Thymus (tissue), 11 donors: ENCODE measurements around the gene GBGT1. TPM values are rescaled to one million over a fixed set of nuclear protein-coding genes. Genes with fewer than 3 reads are reported as not detected.

Experiments used
- DNase-seq, 9 donors: peaks; one replicate each; pipeline ENCODE4 v3.0.0-alpha.2; 2013; ENCODE audit warnings: low spot score in 9 of 9, low read depth in 6 of 9, missing footprints in 1 of 9
- H3K27ac ChIP-seq, 2 donors: one replicate each; pipeline ENCODE4 v1.5.1; 2013; ENCODE audit warnings: control low read depth in 1 of 2, low read depth in 1 of 2, low read length in 1 of 2, mild to moderate bottlenecking in 1 of 2, moderate library complexity in 1 of 2
- H3K27me3 ChIP-seq, 2 donors: one replicate each; pipeline ENCODE4 v1.5.1; 2013; ENCODE audit warnings: low read length in 1 of 2; ENCODE audit not compliant: control insufficient read depth in 2 of 2, insufficient read depth in 1 of 2
- H3K36me3 ChIP-seq, 2 donors: one replicate each; pipeline ENCODE4 v1.5.1; 2013; ENCODE audit warnings: low read length in 1 of 2, mild to moderate bottlenecking in 1 of 2, moderate library complexity in 1 of 2; ENCODE audit not compliant: control insufficient read depth in 2 of 2, insufficient read depth in 2 of 2
- H3K4me1 ChIP-seq, 2 donors: one replicate each; pipeline ENCODE4 v1.5.1; 2013; ENCODE audit warnings: low read length in 2 of 2; ENCODE audit not compliant: control insufficient read depth in 2 of 2, insufficient read depth in 2 of 2
- H3K4me3 ChIP-seq, 2 donors: one replicate each; pipeline ENCODE4 v1.5.1; 2013; ENCODE audit warnings: low read length in 2 of 2, control low read depth in 1 of 2, mild to moderate bottlenecking in 1 of 2
- H3K9me3 ChIP-seq, 2 donors: one replicate each; pipeline ENCODE4 v1.5.1; 2013; ENCODE audit warnings: low read length in 1 of 2, mild to moderate bottlenecking in 1 of 2; ENCODE audit not compliant: control insufficient read depth in 2 of 2, insufficient read depth in 1 of 2
- WGBS: extraction: QIAGEN DNeasy Blood & Tissue Kit; methylation state at CpG from one replicate; pipeline ENCODE4 v1.1.7; 2013; 5-methylcytosine and 5-hydroxymethylcytosine counted together
- polyA plus RNA-seq: library from polyadenylated mRNA; stranded (reverse); fragments of 200-250 nt; gene quantifications from one replicate; pipeline ENCODE4 v1.2.3, GENCODE V29; 2013
- total RNA-seq: library from RNA; stranded (reverse); fragments of 120-200 nt; gene quantifications from one replicate; pipeline ENCODE4 v1.2.4, GENCODE V29; 2013
- donor health status: healthy.

GBGT1 gene
- total and polyA plus RNA-seq, 2 donors: 3.0 to 5.3 TPM

GRCh38 chr9:133149130-133150015 is 14.3 kb downstream of the GBGT1 start:
- peaks cover 0 to 4% of the 10 kb centered on the region in 2 donors for H3K36me3 ChIP-seq
- 3% methylated on average over 95 of the region's 95 CpGs for WGBS
- peaks cover 8 to 31% of the 10 kb centered on the region in 2 donors for H3K4me1 ChIP-seq
- peak overlapping the region; percentile 48 to 85 for H3K4me3 ChIP-seq
- H3K9me3 ChIP-seq: peaks cover 0 to 1% of the 10 kb centered on the region in 2 donors
- no peaks in the 10 kb centered on the region for H3K27me3 ChIP-seq
- DNase-seq: peak in 4 of 9 donors; percentile 51 to 74 (median 67)
- H3K27ac ChIP-seq: peak overlapping the region; percentile 1 to 81

- 2% methylated on average over 65 of the region's 65 CpGs for WGBS
- peak in 3 of 9 donors; percentile 44 to 77 (median 57) for DNase-seq
- H3K36me3 ChIP-seq: peaks cover 0 to 4% of the 10 kb centered on the region in 2 donors
- peaks cover 0 to 1% of the 10 kb centered on the region in 2 donors for H3K9me3 ChIP-seq
- no peaks in the 10 kb centered on the region for H3K27me3 ChIP-seq
- peaks cover 12 to 39% of the 10 kb centered on the region in 2 donors for H3K4me1 ChIP-seq
- peak overlapping the region; percentile 78 to 85 for H3K4me3 ChIP-seq
- peak overlapping the region; percentile 76 to 78 for H3K27ac ChIP-seq
Observed at GRCh38 chr9:133148199-133149129, 15.2 kb downstream of the GBGT1 start.

DNA sequence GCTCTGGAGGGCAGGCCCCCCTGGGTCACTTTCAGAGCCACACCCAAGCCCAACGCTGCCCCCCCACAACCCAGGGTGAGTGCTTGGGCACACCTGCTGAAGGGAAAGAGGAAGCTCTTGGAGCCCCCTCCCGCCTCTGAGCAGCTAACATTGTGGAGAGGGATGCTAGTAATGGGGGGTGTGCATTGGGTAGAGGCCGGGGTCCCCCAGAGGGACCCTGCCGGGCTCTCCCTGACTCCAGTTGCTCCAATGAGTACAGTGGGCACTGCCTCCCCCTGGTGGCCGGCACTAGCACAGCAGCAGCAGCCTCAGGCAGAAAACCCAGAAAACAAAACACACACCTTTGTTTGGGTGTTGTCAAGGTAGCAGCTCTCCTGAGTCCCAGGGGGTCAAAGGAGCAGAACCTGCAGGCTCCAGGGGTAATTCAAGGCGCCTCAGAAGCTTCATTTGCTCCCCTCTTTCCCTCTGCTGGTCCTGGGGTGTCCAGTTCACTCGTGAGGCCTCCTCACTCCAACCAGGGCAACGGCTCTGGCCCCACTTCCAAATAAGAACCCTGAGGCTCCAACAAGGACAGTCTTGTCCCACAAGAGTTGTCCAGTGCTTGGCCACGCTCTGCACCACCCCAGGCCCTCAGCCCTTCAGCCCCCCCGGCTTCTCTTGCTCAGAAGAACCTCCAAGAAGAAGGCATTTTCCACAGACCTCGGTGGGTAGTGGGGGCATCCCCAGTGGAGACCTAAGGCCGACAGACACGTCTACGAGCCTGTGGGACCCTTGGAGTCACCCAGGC is 16.1 kb downstream of the GBGT1 start:
- Histone ChIP-seq H3K27me3 (no peaks in the 10 kb centered on the region), H3K36me3 (peaks cover 0 to 4% of the 10 kb centered on the region in 2 donors), H3K4me3 (peak overlapping the region; percentile 78 to 85), H3K4me1 (peaks cover 15 to 48% of the 10 kb centered on the region in 2 donors), H3K27ac (peak overlapping the region; percentile 76 to 78), H3K9me3 (peaks cover 0 to 1% of the 10 kb centered on the region in 2 donors)
- 35% methylated on average over 14 of the region's 14 CpGs for WGBS
- DNase-seq: peak in 5 of 9 donors; percentile 68 to 84 (median 76)

GRCh38 chr9:133146746-133147411 is 16.8 kb downstream of the GBGT1 start:
- no peak overlapping the region for H3K27ac ChIP-seq
- peaks cover 0 to 4% of the 10 kb centered on the region in 2 donors for H3K36me3 ChIP-seq
- peaks cover 0 to 1% of the 10 kb centered on the region in 2 donors for H3K9me3 ChIP-seq
- no peak overlapping the region for H3K4me3 ChIP-seq
- H3K4me1 ChIP-seq: peaks cover 22 to 55% of the 10 kb centered on the region in 2 donors
- H3K27me3 ChIP-seq: no peaks in the 10 kb centered on the region
- no peak for DNase-seq
- 78% methylated on average over 7 of the region's 7 CpGs for WGBS

GRCh38 chr9:133144904-133145851 is 18.5 kb downstream of the GBGT1 start:
- Histone ChIP-seq H3K4me3 (no peak overlapping the region), H3K36me3 (peaks cover 0 to 4% of the 10 kb centered on the region in 2 donors), H3K27me3 (no peaks in the 10 kb centered on the region), H3K27ac (no peak overlapping the region), H3K4me1 (peaks cover 24 to 66% of the 10 kb centered on the region in 2 donors), H3K9me3 (peaks cover 0 to 1% of the 10 kb centered on the region in 2 donors)
- no peak for DNase-seq
- 89% methylated on average over 19 of the region's 19 CpGs for WGBS

DNA sequence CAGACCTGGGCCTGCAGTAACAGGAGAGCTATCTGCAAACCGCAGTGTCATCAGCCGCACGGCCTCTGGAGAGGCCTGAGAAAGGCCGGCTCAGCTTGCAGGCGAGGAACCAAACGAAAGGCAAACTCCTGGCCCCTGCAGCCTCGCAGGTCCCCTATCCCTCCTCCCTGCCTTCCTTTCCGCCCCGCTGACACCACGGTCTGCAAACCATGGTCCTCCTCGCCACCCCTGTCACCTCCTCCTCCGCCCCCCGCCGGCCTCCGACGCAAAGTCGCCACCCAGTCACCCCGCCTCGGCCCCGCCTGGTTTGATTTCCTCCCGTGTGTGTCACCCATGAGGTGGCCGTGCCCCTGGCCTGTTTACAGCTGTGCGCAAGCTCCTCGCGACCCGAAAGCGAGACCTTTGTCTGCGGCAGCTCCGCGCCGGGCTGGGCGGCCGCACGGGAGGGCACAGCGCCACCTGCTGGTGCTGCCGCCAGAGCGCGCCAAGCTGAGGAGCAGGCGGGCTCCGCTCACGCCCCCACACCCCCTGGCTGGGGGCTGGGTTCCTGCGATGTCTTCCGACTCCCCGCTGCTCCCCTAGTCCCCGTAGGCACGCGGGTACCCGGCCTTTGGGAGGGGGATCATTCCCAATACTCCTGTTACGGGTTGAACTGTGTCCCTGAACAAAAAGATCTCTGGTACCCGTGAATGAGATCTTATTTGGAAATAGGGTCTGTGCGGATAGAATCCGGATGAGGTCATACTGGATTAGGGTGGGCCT is 19.4 kb downstream of the GBGT1 start:
- peaks cover 0 to 4% of the 10 kb centered on the region in 2 donors for H3K36me3 ChIP-seq

DNA sequence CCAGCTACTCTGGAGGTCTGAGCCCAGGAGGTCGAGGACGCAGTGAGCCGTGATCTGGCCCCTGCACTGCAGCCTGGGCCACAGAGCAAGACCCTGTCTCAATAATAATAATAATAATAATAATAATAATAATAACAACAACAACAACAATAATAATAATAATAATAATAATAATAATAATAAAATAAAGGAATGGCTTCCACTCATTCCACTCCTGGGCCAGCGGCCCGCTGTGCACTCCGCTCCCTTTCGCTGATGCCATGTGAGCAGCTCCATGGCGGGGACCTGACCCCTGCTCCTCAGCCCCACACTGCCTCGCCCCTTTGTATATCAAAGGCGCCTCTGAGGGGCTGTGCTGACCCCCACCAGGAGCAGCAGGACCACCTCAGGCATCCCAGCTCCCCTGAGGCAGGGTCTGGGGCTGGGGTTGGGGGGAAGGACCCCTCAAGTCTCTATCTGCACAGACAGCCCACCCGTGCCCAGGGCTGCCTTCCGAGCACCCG is 20.0 kb downstream of the GBGT1 start:
- peak overlapping the region; percentile 35 to 49 for H3K4me3 ChIP-seq
- DNase-seq: no peak
- 93% methylated on average over 13 of the region's 13 CpGs for WGBS
- H3K36me3 ChIP-seq: peaks cover 0 to 4% of the 10 kb centered on the region in 2 donors
- H3K27me3 ChIP-seq: no peaks in the 10 kb centered on the region
- H3K9me3 ChIP-seq: no peaks in the 10 kb centered on the region
- H3K27ac ChIP-seq: peak overlapping the region in 1 of 2 donors; percentile 43
- H3K4me1 ChIP-seq: peaks cover 24 to 62% of the 10 kb centered on the region in 2 donors

More for the DNA sequence above, 19.4 kb downstream of the GBGT1 start:
- Histone ChIP-seq H3K4me1 (peaks cover 24 to 62% of the 10 kb centered on the region in 2 donors), H3K4me3 (peak overlapping the region; percentile 35 to 49), H3K27me3 (no peaks in the 10 kb centered on the region), H3K9me3 (no peaks in the 10 kb centered on the region), H3K27ac (peak overlapping the region; percentile 28 to 61)
- DNase-seq: peak in 6 of 9 donors; percentile 62 to 91 (median 82)
- 12% methylated on average over 52 of the region's 52 CpGs for WGBS
